WTC11 (cell line): ENCODE measurements around the gene CS. TPM values are rescaled to one million over a fixed set of nuclear protein-coding genes. Genes with fewer than 3 reads are reported as not detected.
A peak's percentile ranks its signal among the peaks of the same experiment; 100 is the strongest.
"Not testable (repeated sequence)": the region's sequence is repeated elsewhere in the genome, so short reads cannot be mapped to it uniquely, and the experiment has no call there.

Source experiments
- ATAC-seq: fragments of 200-7000 bp; cut with Tn5 transposase; 2 replicates; pipeline ENCODE4 v1.10.0; 2021; ENCODE audit warnings: mild to moderate bottlenecking, moderate library complexity
- CTCF ChIA-PET: fragments of 300-600 bp; sonication (Branson Sonifier 250); formaldehyde crosslinking; loops from one replicate; lab custom pipeline; 2021; ENCODE audit warnings: antibody characterized with exemption; lab: Charles Lee
- POLR2A ChIA-PET: fragments of 350-600 bp; sonication (Branson Sonifier 250); formaldehyde crosslinking; loops from one replicate; lab custom pipeline; 2021; ENCODE audit warnings: antibody characterized with exemption; lab: Charles Lee
- DNase-seq: peaks from one replicate; pipeline ENCODE4 v3.0.0; 2021; ENCODE audit warnings: low spot score
- H3K27ac Mint-ChIP-seq: 2 replicates; pipeline ENCODE4 v1.8.0; 2021; ENCODE audit warnings: mixed read lengths
- H3K27me3 Mint-ChIP-seq: 2 replicates; pipeline ENCODE4 v1.8.0; 2021; ENCODE audit warnings: low read depth, mild to moderate bottlenecking, moderate library complexity, mixed read lengths
- H3K36me3 Mint-ChIP-seq: 2 replicates; pipeline ENCODE4 v1.8.0; 2021; ENCODE audit warnings: mixed read lengths
- H3K4me1 Mint-ChIP-seq: 2 replicates; pipeline ENCODE4 v1.8.0; 2022; ENCODE audit warnings: mixed read lengths
- H3K4me3 Mint-ChIP-seq: 2 replicates; pipeline ENCODE4 v1.8.0; 2021; ENCODE audit warnings: mild to moderate bottlenecking, moderate library complexity, mixed read lengths
- H3K9me3 Mint-ChIP-seq: 2 replicates; pipeline ENCODE4 v1.8.0; 2021; ENCODE audit warnings: mixed read lengths
- E2F4 ChIP-seq: sonication (generic); formaldehyde crosslinking; IDR thresholded peaks from 2 replicates; pipeline ENCODE4 v1.8.1; 2022; ENCODE audit warnings: low read depth, mild to moderate bottlenecking, moderate library complexity, missing genetic modification reagents, borderline replicate concordance
- ERG ChIP-seq: fragments of 250-450 bp; sonication (Bioruptor Pico); IDR thresholded peaks from 2 replicates; pipeline ENCODE4 v1.8.0; 2021; ENCODE audit warnings: mild to moderate bottlenecking
- ETV6 ChIP-seq: sonication (generic); formaldehyde crosslinking; IDR thresholded peaks from 2 replicates; pipeline ENCODE4 v1.8.1; 2022; ENCODE audit warnings: mild to moderate bottlenecking, missing genetic modification reagents
- FOXP4 ChIP-seq: sonication (generic); formaldehyde crosslinking; IDR thresholded peaks from 2 replicates; pipeline ENCODE4 v1.8.0; 2022; ENCODE audit warnings: mild to moderate bottlenecking, missing genetic modification reagents
- IRF1 ChIP-seq: sonication (generic); formaldehyde crosslinking; IDR thresholded peaks from 2 replicates; pipeline ENCODE4 v1.8.0; 2023; ENCODE audit warnings: missing genetic modification reagents
- IRF2 ChIP-seq: sonication (generic); formaldehyde crosslinking; IDR thresholded peaks from 2 replicates; pipeline ENCODE4 v1.8.0; 2022; ENCODE audit warnings: low read depth, missing genetic modification reagents, borderline replicate concordance
- MAX ChIP-seq: sonication (generic); formaldehyde crosslinking; IDR thresholded peaks from 2 replicates; pipeline ENCODE4 v1.8.0; 2022; ENCODE audit warnings: mild to moderate bottlenecking, missing genetic modification reagents
- MLX ChIP-seq: sonication (generic); formaldehyde crosslinking; IDR thresholded peaks from 2 replicates; pipeline ENCODE4 v1.8.1; 2023; ENCODE audit warnings: mild to moderate bottlenecking, missing genetic modification reagents, moderate library complexity
- NFE2L1 ChIP-seq: sonication (generic); formaldehyde crosslinking; IDR thresholded peaks from 2 replicates; pipeline ENCODE4 v1.8.1; 2023; ENCODE audit warnings: missing genetic modification reagents
- NFYB ChIP-seq: sonication (generic); formaldehyde crosslinking; conservative IDR thresholded peaks from 2 replicates; pipeline ENCODE4 v1.8.0; 2022; ENCODE audit warnings: low read depth, missing genetic modification reagents
- OVOL2 ChIP-seq: fragments of 250-450 bp; sonication (Bioruptor Pico); IDR thresholded peaks from 2 replicates; pipeline ENCODE4 v1.9.0; 2021; ENCODE audit warnings: mild to moderate bottlenecking, borderline replicate concordance
- STAT6 ChIP-seq: sonication (generic); formaldehyde crosslinking; conservative IDR thresholded peaks from 2 replicates; pipeline ENCODE4 v1.8.1; 2023; ENCODE audit warnings: mild to moderate bottlenecking, low read depth, missing genetic modification reagents, moderate library complexity
- USF1 ChIP-seq: sonication (generic); formaldehyde crosslinking; IDR thresholded peaks from 2 replicates; pipeline ENCODE4 v1.8.0; 2022; ENCODE audit warnings: mild to moderate bottlenecking, missing genetic modification reagents
- ZNF121 ChIP-seq: sonication (generic); formaldehyde crosslinking; IDR thresholded peaks from 2 replicates; pipeline ENCODE4 v1.8.0; 2023; ENCODE audit warnings: missing genetic modification reagents
- ZNF138 ChIP-seq: sonication (generic); formaldehyde crosslinking; conservative IDR thresholded peaks from 2 replicates; pipeline ENCODE4 v1.8.1; 2022; ENCODE audit warnings: mild to moderate bottlenecking, moderate library complexity, missing genetic modification reagents
- ZNF232 ChIP-seq: sonication (generic); formaldehyde crosslinking; IDR thresholded peaks from 2 replicates; pipeline ENCODE4 v1.8.0; 2022; ENCODE audit warnings: mild to moderate bottlenecking, missing genetic modification reagents
- ZNF263 ChIP-seq: sonication (generic); formaldehyde crosslinking; IDR thresholded peaks from 2 replicates; pipeline ENCODE4 v1.8.1; 2022; ENCODE audit warnings: low read depth, mild to moderate bottlenecking, moderate library complexity, missing genetic modification reagents
- ZNF281 ChIP-seq: sonication (generic); formaldehyde crosslinking; IDR thresholded peaks from 2 replicates; pipeline ENCODE4 v1.8.0; 2023; ENCODE audit warnings: mild to moderate bottlenecking, missing genetic modification reagents
- ZNF512 ChIP-seq: sonication (generic); formaldehyde crosslinking; IDR thresholded peaks from 2 replicates; pipeline ENCODE4 v1.8.1; 2022; ENCODE audit warnings: missing genetic modification reagents, borderline replicate concordance
- total RNA-seq: library from RNA; stranded (reverse); gene quantifications from 3 replicates; pipeline ENCODE4 v1.2.3, GENCODE V29; 2021

Gene CS
- total RNA-seq, 1 experiment from 2014 or later, result 275 TPM

- peaks cover 25% of the 10 kb centered on the region for H3K36me3 Mint-ChIP-seq
- DNase-seq, H3K4me3 Mint-ChIP-seq, H3K9me3 Mint-ChIP-seq, ATAC-seq, H3K27ac Mint-ChIP-seq: not testable (repeated sequence)
- ChIA-PET CTCF (interaction anchor here (1.1 kb wide), 1 partner anchor 56 kb away, joined by 3 read pairs; no protein-coding TSS in a partner anchor), POLR2A (interaction anchor here (1.6 kb wide), 1 partner anchor 18 kb away, joined by 6 read pairs; the partner anchor contains the start of gene STAT2)
- peak; percentile 57; the same call in 1 of the 2 replicates for TF ChIP-seq ZNF121 (CRISPR knock-in tag)
- TF ChIP-seq, all 79 proteins: peak for 1; not testable (repeated sequence) for 78
- H3K4me1 Mint-ChIP-seq, result peaks cover 22% of the 10 kb centered on the region
- not testable (repeated sequence) for H3K27me3 Mint-ChIP-seq
Observed at GRCh38 chr12:56342290-56342689, 42.2 kb upstream of the CS start.

GRCh38 chr12:56341616-56342015, 41.5 kb upstream of the CS start:
- no peak for ATAC-seq
- Mint-ChIP-seq H3K36me3 (peaks cover 21% of the 10 kb centered on the region), H3K4me1 (peaks cover 28% of the 10 kb centered on the region)
- TF ChIP-seq ETV6 (CRISPR knock-in tag) (no peak), NFYB (no peak), ZNF263 (CRISPR knock-in tag) (no peak), MAX (CRISPR knock-in tag) (no peak), USF1 (CRISPR knock-in tag) (no peak), STAT6 (CRISPR knock-in tag) (no peak), IRF2 (CRISPR knock-in tag) (no peak), E2F4 (CRISPR knock-in tag) (no peak), ERG (CRISPR knock-in tag) (no peak), MLX (CRISPR knock-in tag) (no peak), ZNF512 (no peak), IRF1 (CRISPR knock-in tag) (no peak), ZNF232 (no peak), FOXP4 (no peak), ZNF138 (CRISPR knock-in tag) (no peak), NFE2L1 (CRISPR knock-in tag) (no peak), ZNF281 (no peak), OVOL2 (CRISPR knock-in tag) (no peak)
- TF ChIP-seq, all 79 proteins: peak for 0
- CTCF ChIA-PET, result interaction anchor here (1.2 kb wide), 1 partner anchor 26 kb away, joined by 4 read pairs; the partner anchor contains the start of gene CNPY2
- DNase-seq, result no peak
- Mint-ChIP-seq H3K9me3 (no peaks in the 10 kb centered on the region), H3K27ac (no peak overlapping the region), H3K4me3 (no peak overlapping the region), H3K27me3 (no peaks in the 10 kb centered on the region)
- POLR2A ChIA-PET, result interaction anchor here (0.8 to 1.6 kb wide), 2 partner anchors 18 to 120 kb away, joined by 3 to 6 read pairs; partner anchors contain the start of genes RNF41 and STAT2
